K562 treated with DMSO at 1 percent for 48 hours (cell line): ENCODE measurements around the gene CIDEA. TPM values are rescaled to one million over a fixed set of nuclear protein-coding genes. Genes with fewer than 3 reads are reported as not detected.

Source experiments
- total RNA-seq: library from RNA; unstranded; fragments of 300-600 nt; gene quantifications from 2 replicates; pipeline ENCODE4 v1.2.3, GENCODE V29; 2022; ENCODE audit warnings: low replicate concordance; ENCODE audit errors: extremely low read depth

Gene CIDEA
- total RNA-seq, result not detected in 2 replicates

DNA sequence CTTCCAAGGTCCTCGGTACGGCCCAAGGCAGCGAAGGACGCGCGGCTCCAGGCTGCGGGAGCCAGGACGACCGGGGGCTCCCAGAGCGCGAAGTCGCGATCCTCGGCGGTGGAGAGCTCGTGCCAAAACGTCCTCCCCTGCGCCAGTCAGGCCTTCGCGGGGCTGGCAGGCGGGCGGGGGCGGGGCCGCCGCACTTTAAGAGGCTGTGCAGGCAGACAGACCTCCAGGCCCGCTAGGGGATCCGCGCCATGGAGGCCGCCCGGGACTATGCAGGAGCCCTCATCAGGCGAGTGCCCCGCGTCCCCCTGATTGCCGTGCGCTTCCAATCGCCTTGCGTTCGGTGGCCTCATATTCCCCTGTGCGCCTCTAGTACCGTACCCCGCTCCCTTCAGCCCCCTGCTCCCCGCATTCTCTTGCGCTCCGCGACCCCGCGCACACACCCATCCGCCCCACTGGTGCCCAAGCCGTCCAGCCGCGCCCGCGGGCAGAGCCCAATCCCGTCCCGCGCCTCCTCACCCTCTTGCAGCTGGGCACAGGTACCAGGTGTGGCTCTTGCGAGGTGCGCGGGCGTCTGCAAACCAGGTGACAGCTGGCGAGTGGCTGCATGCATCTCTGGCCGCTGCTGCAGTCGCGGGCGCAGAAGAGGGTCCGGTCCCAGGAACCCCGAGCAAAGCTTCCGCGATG, at the start of gene CIDEA:
Gene CIDEA (plus strand): TSS at position 226 of the 684 bp plus-strand sequence. CDS start 23 bp downstream, at position 249.

DNA sequence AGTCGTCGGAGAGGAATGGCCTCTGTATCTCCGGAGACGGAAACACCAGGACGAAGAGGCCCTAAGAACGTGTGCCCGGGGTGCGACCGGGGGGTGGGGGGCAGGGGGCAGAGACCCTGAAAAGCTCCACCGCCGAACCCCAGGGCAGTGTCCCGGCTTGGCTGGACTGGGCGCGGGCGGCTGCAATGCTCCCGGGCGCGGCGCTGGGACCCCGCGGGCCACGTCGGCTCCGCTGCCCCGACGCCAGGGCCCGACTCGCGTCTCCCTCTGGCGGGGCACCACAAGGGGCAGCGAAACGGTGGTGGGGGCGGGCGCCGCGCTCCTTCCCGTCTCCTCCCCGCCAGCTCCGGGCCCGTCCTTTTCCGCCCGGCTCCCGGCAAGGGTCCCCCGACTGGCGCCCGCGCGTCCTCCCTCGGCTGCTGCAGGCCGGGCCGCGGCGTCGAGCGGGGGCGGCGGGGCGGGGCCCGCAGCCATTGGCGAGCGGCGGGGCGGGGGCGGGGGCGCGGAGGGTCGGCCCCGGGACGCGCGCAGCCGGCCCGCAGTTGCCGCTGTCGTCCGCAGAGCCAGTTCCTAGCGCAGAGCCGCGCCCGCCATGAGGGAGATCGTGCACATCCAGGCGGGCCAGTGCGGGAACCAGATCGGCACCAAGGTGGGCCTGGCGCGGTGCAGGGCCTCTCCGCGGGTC, 53.7 kb downstream of the CIDEA start, which contains the start of gene TUBB6:
Gene TUBB6 (plus strand): TSS at position 541 of the 685 bp plus-strand sequence. CDS start 52 bp downstream, at position 593.

Other genes with a start within 250 kb of the CIDEA start
- gene ANKRD62, start 160.5 kb upstream of the CIDEA start, total RNA-seq, result not detected in 2 replicates
- not detected in 2 replicates for gene TUBB6, start 53.9 kb downstream of the CIDEA start, total RNA-seq
- gene AFG3L2, start 122.9 kb downstream of the CIDEA start, total RNA-seq, result not detected in 2 replicates
- not detected in 2 replicates for gene PRELID3A, start 153.6 kb downstream of the CIDEA start, total RNA-seq